K562 (cell line): ENCODE results near the gene KPTN. TPM values are rescaled to one million over a fixed set of nuclear protein-coding genes. Genes with fewer than 3 reads are reported as not detected.

Source experiments
- ATAC-seq: fragments of 200-7000 bp; cut with Tn5 transposase; 3 replicates; pipeline ENCODE4 v1.9.1; 2020; ENCODE audit warnings: moderate library complexity
- BruUV-seq: library from RNA; stranded (reverse); fragments of 400-500 nt; replicated peaks from 2 replicates; lab custom pipeline; 2021; lab: Mats Ljungman, UMichigan
- CTCF ChIA-PET: fragments of 300-600 bp; formaldehyde crosslinking; extraction: SDS; loops from one replicate; lab custom pipeline; 2021; ENCODE audit warnings: low intra/inter-chr PET ratio; lab: Yijun Ruan, JAX
- POLR2A ChIA-PET: fragments of 300-600, 350-650 bp; sonication (Branson Sonifier 250); formaldehyde crosslinking; extraction: SDS; loops from one replicate; lab custom pipeline; 2021; ENCODE audit warnings: antibody characterized with exemption, inconsistent platforms; lab: Yijun Ruan, JAX
- DNase-seq, 4 experiments: peaks; one replicate each; pipeline versions ENCODE4 v3.0.0 to v3.0.0-alpha.2; 2011 to 2018; ENCODE audit warnings: low spot score in 3 of 4, mixed read lengths in 3 of 4; ENCODE audit errors: extremely low read depth in 1 of 4
- FAIRE-seq: peaks from 2 replicates; lab custom pipeline; 2011; peaks lifted over from hg19 to GRCh38; lab: Jason Lieb, UNC
- H2AFZ ChIP-seq: 2 replicates; pipeline ENCODE4 v1.6.0; 2011; ENCODE audit warnings: low read depth, low read length, control low read depth, inconsistent platforms
- H3K27ac ChIP-seq: fragments of 200-600 bp; 3 replicates; pipeline ENCODE4 v1.8.0; 2011; ENCODE audit warnings: low read depth, mild to moderate bottlenecking, control low read depth, inconsistent platforms, low read length, moderate library complexity, mixed read lengths; ENCODE audit errors: extremely low read depth
- H3K27me3 ChIP-seq, 2 experiments: fragments of 300-600 bp in 1 of 2; 2 replicates in 1 of 2; 3 replicates in 1 of 2; pipeline versions ENCODE4 v1.6.0 to v1.8.0; 2011; ENCODE audit warnings: inconsistent platforms in 2 of 2, low read length in 2 of 2, mild to moderate bottlenecking in 1 of 2, mixed read lengths in 1 of 2, moderate library complexity in 1 of 2; ENCODE audit not compliant: control insufficient read depth in 2 of 2, insufficient read depth in 2 of 2
- H3K36me3 ChIP-seq: fragments of 300-600 bp; 3 replicates; pipeline ENCODE4 v1.8.0; 2011; ENCODE audit warnings: mild to moderate bottlenecking, low read length, inconsistent platforms; ENCODE audit not compliant: control insufficient read depth, insufficient read depth
- H3K4me1 ChIP-seq, 2 experiments: fragments of 200-600 bp in 1 of 2; replicated peaks in 1 of 2; 2 replicates in 1 of 2; 3 replicates in 1 of 2; pipeline versions ENCODE4 v1.5.1 to v1.8.0; 2011; ENCODE audit warnings: inconsistent platforms in 2 of 2, low read length in 2 of 2, mild to moderate bottlenecking in 1 of 2, mixed read lengths in 1 of 2, moderate library complexity in 1 of 2; ENCODE audit not compliant: control insufficient read depth in 2 of 2, insufficient read depth in 2 of 2
- H3K4me2 ChIP-seq: 2 replicates; pipeline ENCODE4 v1.6.1; 2011; ENCODE audit warnings: low read length, control low read depth, inconsistent platforms, mixed read lengths; ENCODE audit not compliant: insufficient read depth
- H3K4me3 ChIP-seq: fragments of 200-600 bp; sonication (generic), shearing (Covaris generic); 2 replicates; pipeline ENCODE4 v1.5.1; 2016; ENCODE audit warnings: control low read depth, inconsistent platforms
- H3K79me2 ChIP-seq: fragments of 200-600 bp; 3 replicates; pipeline ENCODE4 v1.8.0; 2011; ENCODE audit warnings: low read length, inconsistent platforms; ENCODE audit not compliant: control insufficient read depth, insufficient read depth
- H3K9ac ChIP-seq, 2 experiments: 2 replicates each; pipeline versions ENCODE4 v1.6.0 to v1.6.1; 2011; ENCODE audit warnings: low read depth in 2 of 2, low read length in 2 of 2, control low read depth in 1 of 2, inconsistent platforms in 1 of 2, mild to moderate bottlenecking in 1 of 2, mixed read lengths in 1 of 2; ENCODE audit not compliant: insufficient read depth in 1 of 2
- H3K9me1 ChIP-seq: one replicate; pipeline ENCODE4 v1.6.0; 2011; ENCODE audit warnings: inconsistent platforms, mild to moderate bottlenecking, low read length, moderate library complexity; ENCODE audit not compliant: control insufficient read depth, insufficient read depth
- H3K9me3 ChIP-seq: replicated peaks from 2 replicates; pipeline ENCODE4 v1.5.1; 2011; ENCODE audit warnings: low read depth, low read length, inconsistent platforms; ENCODE audit not compliant: control insufficient read depth, insufficient read depth
- H4K20me1 ChIP-seq: replicated peaks from 2 replicates; pipeline ENCODE4 v1.6.1; 2011; ENCODE audit warnings: low read length, inconsistent platforms, mixed read lengths; ENCODE audit not compliant: control insufficient read depth, insufficient read depth
- BDP1 ChIP-seq: IDR thresholded peaks from 3 replicates; pipeline ENCODE4 v1.6.1; 2011; ENCODE audit not compliant: insufficient read length, insufficient read depth
- CHD4 ChIP-seq: fragments of 200-600 bp; sonication (generic); IDR thresholded peaks from 3 replicates; pipeline ENCODE4 v1.6.1; 2012; ENCODE audit warnings: low read depth, mild to moderate bottlenecking, mixed read lengths, low read length, inconsistent platforms; ENCODE audit not compliant: insufficient read depth, insufficient replicate concordance, poor library complexity, severe bottlenecking
- E2F3 ChIP-seq: fragments of 250-450 bp; sonication (Bioruptor Pico); IDR thresholded peaks from 2 replicates; pipeline ENCODE4 v1.4.0; 2020; ENCODE audit warnings: mild to moderate bottlenecking
- EWSR1 ChIP-seq: fragments of 450-650 bp; IDR thresholded peaks from 2 replicates; pipeline ENCODE4 v1.6.1; 2018; ENCODE audit warnings: borderline replicate concordance, mild to moderate bottlenecking, low read depth, moderate library complexity; ENCODE audit not compliant: partially characterized antibody
- HCFC1 ChIP-seq: IDR thresholded peaks from 2 replicates; pipeline ENCODE4 v1.6.1; 2012; ENCODE audit warnings: low read depth, low read length, improper control_type of control experiment
- HDAC6 ChIP-seq: IDR thresholded peaks from 2 replicates; pipeline ENCODE4 v1.6.1; 2012; ENCODE audit warnings: low read depth, mild to moderate bottlenecking, control low read depth, inconsistent platforms, low read length, moderate library complexity
- HES1 ChIP-seq: fragments of 450-650 bp; IDR thresholded peaks from 2 replicates; pipeline ENCODE4 v1.6.1; 2016; ENCODE audit warnings: low read depth, mild to moderate bottlenecking, moderate library complexity
- MAFG ChIP-seq: fragments of 450-650 bp; conservative IDR thresholded peaks from 2 replicates; pipeline ENCODE4 v1.6.1; 2016; ENCODE audit warnings: missing genetic modification characterization, missing compliant biosample characterization
- MCM5 ChIP-seq: fragments of 450-650 bp; IDR thresholded peaks from 2 replicates; pipeline ENCODE4 v1.6.1; 2016; ENCODE audit warnings: low read depth
- MEF2A ChIP-seq: IDR thresholded peaks from 2 replicates; pipeline ENCODE4 v1.6.1; 2011; ENCODE audit warnings: low read depth, mild to moderate bottlenecking, low read length, moderate library complexity; ENCODE audit not compliant: control insufficient read depth
- RHOXF2B ChIP-seq: fragments of 250-450 bp; sonication (Bioruptor Pico); conservative IDR thresholded peaks from 2 replicates; pipeline ENCODE4 v1.5.1; 2021
- SMC3 ChIP-seq: conservative IDR thresholded peaks from 2 replicates; pipeline ENCODE4 v1.6.1; 2011; ENCODE audit warnings: low read depth, low read length, improper control_type of control experiment; ENCODE audit not compliant: insufficient read depth
- SREBF1 ChIP-seq: fragments of 150-350 bp; IDR thresholded peaks from 2 replicates; pipeline ENCODE4 v1.6.1; 2014; ENCODE audit warnings: antibody characterized with exemption, low read depth, low read length, borderline replicate concordance
- TSC22D4 ChIP-seq: fragments of 450-650 bp; IDR thresholded peaks from 2 replicates; pipeline ENCODE4 v1.6.1; 2016; ENCODE audit warnings: missing genetic modification characterization, missing biosample characterization, control low read depth
- ZC3H4 ChIP-seq: sonication (generic); formaldehyde crosslinking; IDR thresholded peaks from 2 replicates; pipeline ENCODE4 v1.9.0; 2021; ENCODE audit warnings: missing genetic modification reagents, borderline replicate concordance
- ZNF274 ChIP-seq: IDR thresholded peaks from 2 replicates; pipeline ENCODE4 v1.6.1; 2011; ENCODE audit warnings: low read depth, mild to moderate bottlenecking, low read length, moderate library complexity, borderline replicate concordance
- ZNF316 ChIP-seq: fragments of 450-650 bp; IDR thresholded peaks from 2 replicates; pipeline ENCODE4 v1.6.1; 2016
- ZSCAN29 ChIP-seq: fragments of 450-650 bp; IDR thresholded peaks from 2 replicates; pipeline ENCODE4 v1.6.1; 2017
- WGBS: fragments of 100-300 bp; shearing (Covaris generic); methylation state at CpG from one replicate; pipeline ENCODE4 v1.1.6; 2016; ENCODE audit warnings: low coverage, mixed read lengths; ENCODE audit not compliant: insufficient coverage; ENCODE audit errors: missing lambda C conversion rate; 5-methylcytosine and 5-hydroxymethylcytosine counted together
- in situ Hi-C: fragments of 300-500 bp; cut with MboI; formaldehyde crosslinking; loops from 4 replicates; pipeline ENCODE4 v1.15.0; 2018; ENCODE audit warnings: inconsistent platforms, mixed read lengths
- intact Hi-C: fragments of 100-400 bp; cut with micrococcal nuclease; formaldehyde crosslinking; loops from 2 replicates; pipeline ENCODE4 v1.14.2; 2022
- polyA plus RNA-seq, 8 experiments: library from polyadenylated mRNA; depleted of rRNA in 4 of 8; stranded (reverse) in 5 of 8; unstranded in 3 of 8; fragments of >200 nt; fragmentation: Nextera tagmentation in 2 of 8; fragmentation: Illumina TruSeq in 1 of 8; extraction: Ambion mirVana in 2 of 8; extraction: Trizol in 1 of 8; gene quantifications; 2 replicates each; pipeline versions ENCODE4 v1.2.1 to v1.2.3, GENCODE V29; 2011 to 2014; ENCODE audit warnings: inconsistent platforms in 1 of 8, missing spikeins in 1 of 8
- total RNA-seq, 7 experiments: library from RNA; depleted of rRNA in 6 of 7; stranded (reverse); fragments of >200 nt in 6 of 7; fragmentation: Illumina TruSeq in 2 of 7; extraction: Trizol in 2 of 7; gene quantifications; 2 replicates each; pipeline versions ENCODE4 v1.2.1 to v1.2.3, GENCODE V29; 2011 to 2021; ENCODE audit warnings: low replicate concordance in 1 of 7

The KPTN gene
- total and polyA plus RNA-seq, 9 of the 15 experiments (the other 6 are each of a cell fraction or from before 2014, with no cell fraction given) = 0.56 to 18.2 (median 8.5) TPM

- Histone ChIP-seq H3K79me2 (peaks cover 80% of the 10 kb centered on the region), H3K27me3 (no peaks in the 10 kb centered on the region), H3K9me3 (no peaks in the 10 kb centered on the region), H3K9ac (peak overlapping the region in 1 of 2 experiments; percentile 75; a peak in 2 of 4 replicates), H2AFZ (no peak overlapping the region), H3K4me3 (no peak overlapping the region), H3K36me3 (peaks cover 32% of the 10 kb centered on the region; the same call in 2 of the 3 replicates), H3K27ac (no peak overlapping the region), H4K20me1 (peaks cover 11% of the 10 kb centered on the region), H3K4me1 (peaks cover 20 to 61% of the 10 kb centered on the region in 2 experiments), H3K4me2 (no peak overlapping the region), H3K9me1 (no peaks in the 10 kb centered on the region)
- no peak for TF ChIP-seq HES1
- no peak for TF ChIP-seq SMC3
- peak; percentile 29; the same call in 1 of the 2 replicates for TF ChIP-seq ZC3H4 (CRISPR knock-in tag)
- TF ChIP-seq TSC22D4 (tag) = no peak
- DNase-seq = no peak
- no peak for FAIRE-seq
- intact Hi-C loops = no loop called here
- ChIA-PET POLR2A (interaction anchor here (0.6 to 2.3 kb wide), 3 partner anchors 13 to 103 kb away, joined by 3 to 8 read pairs (median 3); partner anchors contain the start of gene KPTN), CTCF (no interaction called here)
- WGBS = 74% methylated on average over 7 of the region's 7 CpGs
- in situ Hi-C loops = no loop called here
- BruUV-seq = no TSS peak
- ATAC-seq = no peak
These were observed 27.7 kb upstream of the KPTN start for GRCh38 chr19:47511681-47512080.

- H3K9ac ChIP-seq = peak overlapping the region in 1 of 2 experiments; percentile 79; a peak in 1 of 4 replicates
- no peak overlapping the region for H3K4me3 ChIP-seq
- H3K9me3 ChIP-seq = no peaks in the 10 kb centered on the region
- no peak for FAIRE-seq
- 94% methylated on average over 6 of the region's 6 CpGs for WGBS
- H3K9me1 ChIP-seq = no peaks in the 10 kb centered on the region
- H3K27me3 ChIP-seq = no peaks in the 10 kb centered on the region
- H3K4me2 ChIP-seq = no peak overlapping the region
- POLR2A ChIA-PET = interaction anchor here (0.5 to 2.3 kb wide), 5 partner anchors 9 to 234 kb away, joined by 3 to 8 read pairs (median 3); partner anchors contain the start of genes KPTN and NOP53
- BruUV-seq = no TSS peak
- H3K4me1 ChIP-seq = peaks cover 19 to 61% of the 10 kb centered on the region in 2 experiments
- DNase-seq = no peak
- in situ Hi-C loops = no loop called here
- H3K79me2 ChIP-seq = peaks cover 82% of the 10 kb centered on the region
- H3K27ac ChIP-seq = no peak overlapping the region; the same call in 2 of the 3 replicates
- CTCF ChIA-PET = no interaction called here
- peaks cover 11% of the 10 kb centered on the region for H4K20me1 ChIP-seq
- ATAC-seq = no peak
- peaks cover 36% of the 10 kb centered on the region; the same call in 2 of the 3 replicates for H3K36me3 ChIP-seq
- no peak overlapping the region for H2AFZ ChIP-seq
- intact Hi-C loops = no loop called here
- TF ChIP-seq SREBF1 = no peak
- no peak for TF ChIP-seq HCFC1
- no peak for TF ChIP-seq RHOXF2B
- no peak for TF ChIP-seq MAFG
- no peak for TF ChIP-seq EWSR1
- TF ChIP-seq BDP1 = no peak
- no peak for TF ChIP-seq HDAC6
- TF ChIP-seq CHD4 = no peak
- no peak for TF ChIP-seq MCM5
- TF ChIP-seq ZNF274 = no peak
- no peak for TF ChIP-seq MEF2A
- no peak for TF ChIP-seq ZSCAN29
- no peak for TF ChIP-seq E2F3 (CRISPR knock-in tag)
- no peak for TF ChIP-seq ZNF316
These were observed 27.1 kb upstream of the KPTN start for GRCh38 chr19:47511128-47511517.
